Activated CD4-positive, alpha-beta T cell treated with anti-CD3 and anti-CD28 coated beads, Interleukin-2, amount 10 ng/mL, durations not matched to agents 7 days and 5 days (primary cell): ENCODE data around the gene ANKZF1. TPM values are rescaled to one million over a fixed set of nuclear protein-coding genes. Genes with fewer than 3 reads are reported as not detected.

Source experiments
- CTCF ChIA-PET: fragments of 350-600 bp; sonication (Branson Sonifier 250); formaldehyde crosslinking; loops from one replicate; lab custom pipeline; 2021; ENCODE audit warnings: antibody characterized with exemption; lab: Charles Lee
- POLR2A ChIA-PET: fragments of 350-600 bp; sonication (Branson Sonifier 250); formaldehyde crosslinking; loops from one replicate; lab custom pipeline; 2021; ENCODE audit warnings: antibody characterized with exemption; lab: Charles Lee
- DNase-seq: peaks from one replicate; pipeline ENCODE4 v3.0.0-alpha.2; 2020
- H3K27ac Mint-ChIP-seq: one replicate; pipeline ENCODE4 v1.8.0; 2021; ENCODE audit warnings: mild to moderate bottlenecking, moderate library complexity, mixed read lengths
- H3K27me3 Mint-ChIP-seq: one replicate; pipeline ENCODE4 v1.8.0; 2021; ENCODE audit warnings: mixed read lengths
- H3K36me3 Mint-ChIP-seq: one replicate; pipeline ENCODE4 v1.8.0; 2021; ENCODE audit warnings: low read depth, mixed read lengths
- H3K4me1 Mint-ChIP-seq: one replicate; pipeline ENCODE4 v1.8.0; 2021; ENCODE audit warnings: mixed read lengths
- H3K4me3 Mint-ChIP-seq: one replicate; pipeline ENCODE4 v1.8.0; 2021; ENCODE audit warnings: mild to moderate bottlenecking, moderate library complexity, mixed read lengths
- H3K9me3 Mint-ChIP-seq: one replicate; pipeline ENCODE4 v1.8.0; 2021; ENCODE audit warnings: mixed read lengths
- total RNA-seq, 2 experiments: library from RNA; stranded (reverse); gene quantifications; one replicate each; pipeline ENCODE4 v1.2.3, GENCODE V29; 2021

The ANKZF1 gene
- total RNA-seq, 2 experiments from 2014 or later = 92.0 to 100 TPM

GRCh38 chr2:219218732-219219701 is 10.6 kb upstream of the ANKZF1 start, which contains the start of gene ABCB6:
TSS of gene ABCB6 (minus strand) at chr2:219218958. CDS start at chr2:219218673, 285 bp downstream.
- POLR2A ChIA-PET = interaction anchor here (0.6 to 1.5 kb wide), 2 partner anchors 10 to 42 kb away, joined by 3 read pairs; no protein-coding TSS in a partner anchor
- CTCF ChIA-PET = interaction anchor here (0.5 to 2.9 kb wide), 14 partner anchors 10 to 1077 kb away, joined by 3 to 8 read pairs (median 4); partner anchors contain the start of genes ANKZF1, ATG9A, CNPPD1 and GLB1L
- Mint-ChIP-seq H3K4me3 (peak within 1 kb of the TSS; percentile 71), H3K4me1 (peaks cover 25% of the 10 kb centered on the region), H3K36me3 (peaks cover 38% of the 10 kb centered on the region), H3K9me3 (no peaks in the 10 kb centered on the region), H3K27ac (peak within 1 kb of the TSS; percentile 86), H3K27me3 (no peaks in the 10 kb centered on the region)
- peak; percentile 89 for DNase-seq

GRCh38 chr2:219219784-219220532 is 9.6 kb upstream of the ANKZF1 start:
- Mint-ChIP-seq H3K27ac (no peak overlapping the region), H3K4me1 (peaks cover 24% of the 10 kb centered on the region), H3K27me3 (no peaks in the 10 kb centered on the region), H3K36me3 (peaks cover 40% of the 10 kb centered on the region), H3K4me3 (peak overlapping the region; percentile 8), H3K9me3 (no peaks in the 10 kb centered on the region)
- POLR2A ChIA-PET = no interaction called here
- no peak for DNase-seq
- CTCF ChIA-PET = interaction anchor here (1.0 to 2.9 kb wide), 6 partner anchors 12 to 79 kb away, joined by 3 to 8 read pairs (median 4); no protein-coding TSS in a partner anchor

GRCh38 chr2:219220652-219221402 is 8.8 kb upstream of the ANKZF1 start:
- no peaks in the 10 kb centered on the region for H3K9me3 Mint-ChIP-seq
- no peak for DNase-seq
- H3K4me3 Mint-ChIP-seq = no peak overlapping the region
- no peak overlapping the region for H3K27ac Mint-ChIP-seq
- no peaks in the 10 kb centered on the region for H3K27me3 Mint-ChIP-seq
- peaks cover 47% of the 10 kb centered on the region for H3K36me3 Mint-ChIP-seq
- ChIA-PET POLR2A (no interaction called here), CTCF (interaction anchor here (1.0 to 2.9 kb wide), 6 partner anchors 9 to 74 kb away, joined by 3 to 8 read pairs (median 4); partner anchors contain the start of gene ZFAND2B)
- peaks cover 26% of the 10 kb centered on the region for H3K4me1 Mint-ChIP-seq

GRCh38 chr2:219221957-219222518 is 7.6 kb upstream of the ANKZF1 start:
- no peaks in the 10 kb centered on the region for H3K9me3 Mint-ChIP-seq
- no peak overlapping the region for H3K27ac Mint-ChIP-seq
- no peak for DNase-seq
- no peaks in the 10 kb centered on the region for H3K27me3 Mint-ChIP-seq
- H3K36me3 Mint-ChIP-seq = peaks cover 54% of the 10 kb centered on the region
- ChIA-PET POLR2A (no interaction called here), CTCF (interaction anchor here (1.2 to 2.9 kb wide), 6 partner anchors 14 to 73 kb away, joined by 3 to 8 read pairs (median 4); partner anchors contain the start of gene ZFAND2B)
- peaks cover 21% of the 10 kb centered on the region for H3K4me1 Mint-ChIP-seq
- no peak overlapping the region for H3K4me3 Mint-ChIP-seq

GRCh38 chr2:219223831-219224610 is 5.6 kb upstream of the ANKZF1 start:
- ChIA-PET POLR2A (interaction anchor here (0.6 kb wide), 1 partner anchor 20 kb away, joined by 4 read pairs; no protein-coding TSS in a partner anchor), CTCF (interaction anchor here (0.8 to 1.8 kb wide), 6 partner anchors 7 to 85 kb away, joined by 3 to 7 read pairs (median 3); partner anchors contain the start of genes DNAJB2 and PTPRN)
- Mint-ChIP-seq H3K36me3 (peaks cover 58% of the 10 kb centered on the region), H3K4me1 (peaks cover 29% of the 10 kb centered on the region), H3K4me3 (no peak overlapping the region), H3K27ac (no peak overlapping the region), H3K27me3 (no peaks in the 10 kb centered on the region), H3K9me3 (no peaks in the 10 kb centered on the region)
- no peak for DNase-seq

GRCh38 chr2:219225350-219225749 is 4.3 kb upstream of the ANKZF1 start:
- Mint-ChIP-seq H3K4me3 (no peak overlapping the region), H3K4me1 (peaks cover 31% of the 10 kb centered on the region), H3K27ac (no peak overlapping the region), H3K27me3 (no peaks in the 10 kb centered on the region), H3K36me3 (peaks cover 57% of the 10 kb centered on the region), H3K9me3 (no peaks in the 10 kb centered on the region)
- ChIA-PET POLR2A (no interaction called here), CTCF (interaction anchor here (1.6 to 2.2 kb wide), 5 partner anchors 8 to 54 kb away, joined by 3 to 7 read pairs (median 5); partner anchors contain the start of genes DNAJB2, GLB1L and STK16)
- DNase-seq = no peak

GRCh38 chr2:219228041-219228910 is 1.3 kb upstream of the ANKZF1 start:
- DNase-seq = no peak
- Mint-ChIP-seq H3K27ac (peak overlapping the region; percentile 83), H3K36me3 (peaks cover 62% of the 10 kb centered on the region), H3K27me3 (no peaks in the 10 kb centered on the region), H3K4me3 (peak overlapping the region; percentile 98), H3K4me1 (peaks cover 58% of the 10 kb centered on the region), H3K9me3 (no peaks in the 10 kb centered on the region)
- CTCF ChIA-PET = interaction anchor here (0.8 to 2.2 kb wide), 7 partner anchors 14 to 160 kb away, joined by 3 to 14 read pairs (median 3); partner anchors contain the start of genes GLB1L and STK16
- POLR2A ChIA-PET = interaction anchor here (0.8 to 1.2 kb wide), 3 partner anchors 10 to 24 kb away, joined by 3 read pairs; partner anchors contain the start of gene ABCB6

- ChIA-PET POLR2A (interaction anchor here (0.8 to 1.2 kb wide), 4 partner anchors 10 to 23 kb away, joined by 3 read pairs; partner anchors contain the start of genes ABCB6 and ZFAND2B), CTCF (interaction anchor here (0.8 to 2.2 kb wide), 6 partner anchors 11 to 160 kb away, joined by 3 to 14 read pairs (median 4); partner anchors contain the start of genes CNPPD1, GLB1L and STK16)
- no peak for DNase-seq
- Mint-ChIP-seq H3K9me3 (no peaks in the 10 kb centered on the region), H3K4me3 (peak overlapping the region; percentile 98), H3K27ac (peak overlapping the region; percentile 83), H3K27me3 (no peaks in the 10 kb centered on the region), H3K4me1 (peaks cover 60% of the 10 kb centered on the region), H3K36me3 (peaks cover 64% of the 10 kb centered on the region)
These were observed 698 bp upstream of the ANKZF1 start for GRCh38 chr2:219228911-219229304.

- H3K9me3 Mint-ChIP-seq = no peaks in the 10 kb centered on the region
- ChIA-PET CTCF (interaction anchor here (0.7 to 2.2 kb wide), 9 partner anchors 12 to 159 kb away, joined by 3 to 14 read pairs (median 4); partner anchors contain the start of genes CNPPD1, GLB1L and STK16), POLR2A (interaction anchor here (1.2 kb wide), 1 partner anchor 24 kb away, joined by 3 read pairs; the partner anchor contains the start of gene ZFAND2B)
- H3K4me3 Mint-ChIP-seq = peak overlapping the region; percentile 98
- H3K4me1 Mint-ChIP-seq = peaks cover 60% of the 10 kb centered on the region
- H3K27me3 Mint-ChIP-seq = no peaks in the 10 kb centered on the region
- H3K36me3 Mint-ChIP-seq = peaks cover 60% of the 10 kb centered on the region
- peak overlapping the region; percentile 100 for H3K27ac Mint-ChIP-seq
- DNase-seq = peak; percentile 56
These were observed 494 bp downstream of the ANKZF1 start for GRCh38 chr2:219230059-219230540.
